Measurements from ENCODE around the gene DNASE1. TPM values are rescaled to one million over a fixed set of nuclear protein-coding genes. Genes with fewer than 3 reads are reported as not detected.
"Not testable (repeated sequence)": the region's sequence is repeated elsewhere in the genome, so short reads cannot be mapped to it uniquely, and the experiment has no call there.

DNASE1 gene
- total and polyA plus RNA-seq, 2 donors, result 15.8 to 18.8 TPM

DNA sequence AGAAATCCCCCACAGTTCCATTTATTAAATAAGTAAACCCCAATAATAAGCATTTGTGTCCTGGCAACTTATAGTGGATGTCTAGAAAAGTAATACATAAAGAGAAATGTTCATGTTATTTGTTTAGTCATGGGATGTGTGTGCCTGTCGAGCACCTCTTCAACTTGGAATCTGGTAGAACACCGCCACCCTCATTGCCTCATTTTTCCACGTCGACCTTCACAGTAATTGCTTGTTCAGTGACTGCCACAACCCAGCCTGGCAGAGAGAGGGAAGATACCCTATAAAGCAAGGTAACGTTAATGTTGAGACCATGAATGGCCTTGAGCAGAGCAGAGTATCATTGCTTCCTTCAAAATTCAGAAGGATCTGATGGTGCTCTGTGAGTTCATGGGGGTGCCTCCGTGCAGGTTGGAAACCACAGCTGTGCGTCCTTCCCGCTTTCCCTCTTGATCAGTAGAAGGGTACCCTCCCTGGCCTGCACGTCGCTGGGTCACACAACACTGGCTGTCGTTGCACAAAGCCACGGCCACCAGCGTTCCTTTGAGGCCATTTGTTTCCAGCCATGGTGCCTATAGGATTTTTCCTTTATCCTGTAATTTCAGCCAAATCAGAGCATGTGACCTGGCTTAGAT is 3.7 kb upstream of the DNASE1 start:
- Histone ChIP-seq H3K4me3 (ENCODE audit: low read length in 2 of 2) (no peak overlapping the region), H3K27ac (ENCODE audit: low read depth in 1 of 2, low read length in 1 of 2) (no peak overlapping the region), H3K9me3 (ENCODE audit: control insufficient read depth in 2 of 2, insufficient read depth in 1 of 2, low read length in 1 of 2) (no peaks in the 10 kb centered on the region), H3K4me1 (ENCODE audit: control insufficient read depth in 2 of 2, insufficient read depth in 2 of 2, low read length in 2 of 2) (peaks cover 21 to 37% of the 10 kb centered on the region in 2 donors), H3K36me3 (ENCODE audit: control insufficient read depth in 2 of 2, insufficient read depth in 2 of 2, low read length in 1 of 2) (peaks cover 30% of the 10 kb centered on the region in 2 donors), H3K27me3 (ENCODE audit: control insufficient read depth in 2 of 2, insufficient read depth in 1 of 2, low read length in 1 of 2) (no peaks in the 10 kb centered on the region)
- WGBS, result 97% methylated on average over 13 of the region's 13 CpGs
- no peak for DNase-seq (ENCODE audit: low read depth in 6 of 9, low spot score in 9 of 9)

DNA sequence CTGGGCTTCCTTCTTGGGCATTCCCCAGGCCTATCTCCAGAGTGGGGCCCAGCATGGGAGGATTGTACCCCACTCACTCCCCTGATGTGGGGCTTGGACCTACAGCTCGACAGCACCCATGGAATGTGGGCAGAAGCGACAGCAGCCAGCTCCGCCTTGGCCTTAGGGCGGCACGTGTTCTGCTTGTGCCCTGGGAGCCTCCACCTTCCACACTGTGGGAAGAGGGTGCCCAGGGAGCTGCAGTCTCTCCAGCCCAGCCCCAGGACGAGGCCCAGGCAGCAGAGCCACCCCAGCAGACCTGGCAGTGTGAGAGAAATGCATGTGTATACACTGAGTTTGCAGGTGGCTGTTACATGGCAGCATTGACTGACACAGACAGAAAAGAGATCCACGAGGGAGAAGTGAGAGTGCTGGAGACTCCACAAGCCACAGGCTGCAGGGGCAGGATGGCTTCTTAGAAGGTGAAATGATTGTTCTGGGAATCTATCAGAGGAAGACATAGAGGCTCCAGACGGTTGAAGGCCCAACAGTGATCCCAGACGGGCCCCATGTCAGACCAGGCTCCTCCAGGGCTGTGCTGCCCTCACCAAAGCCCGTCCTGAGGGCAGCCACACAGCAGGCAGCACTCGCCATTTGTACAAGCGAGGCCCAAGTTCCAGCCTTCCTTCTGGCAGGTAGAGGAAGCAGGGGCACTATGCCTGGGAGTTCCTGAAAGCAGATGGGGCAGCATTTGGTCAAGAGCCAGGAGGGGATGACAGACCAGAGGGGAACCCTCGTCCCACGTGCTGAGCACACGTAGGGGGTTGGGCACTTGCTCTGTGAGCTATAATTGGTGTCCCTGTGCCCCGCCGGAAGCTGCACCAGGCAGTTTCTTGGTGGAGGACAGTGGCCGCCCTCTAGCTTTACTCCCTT is 2.8 kb upstream of the DNASE1 start:
- Histone ChIP-seq H3K27ac (ENCODE audit: low read depth in 1 of 2, low read length in 1 of 2) (peak overlapping the region; percentile 5 to 82), H3K36me3 (ENCODE audit: control insufficient read depth in 2 of 2, insufficient read depth in 2 of 2, low read length in 1 of 2) (peaks cover 34 to 36% of the 10 kb centered on the region in 2 donors), H3K4me3 (ENCODE audit: low read length in 2 of 2) (no peak overlapping the region), H3K4me1 (ENCODE audit: control insufficient read depth in 2 of 2, insufficient read depth in 2 of 2, low read length in 2 of 2) (peaks cover 21 to 35% of the 10 kb centered on the region in 2 donors), H3K27me3 (ENCODE audit: control insufficient read depth in 2 of 2, insufficient read depth in 1 of 2, low read length in 1 of 2) (no peaks in the 10 kb centered on the region), H3K9me3 (ENCODE audit: control insufficient read depth in 2 of 2, insufficient read depth in 1 of 2, low read length in 1 of 2) (no peaks in the 10 kb centered on the region)
- peak in 2 of 9 donors; percentile 21 to 34 for DNase-seq (ENCODE audit: low read depth in 6 of 9, low spot score in 9 of 9)
- 93% methylated on average over 18 of the region's 18 CpGs for WGBS

DNA sequence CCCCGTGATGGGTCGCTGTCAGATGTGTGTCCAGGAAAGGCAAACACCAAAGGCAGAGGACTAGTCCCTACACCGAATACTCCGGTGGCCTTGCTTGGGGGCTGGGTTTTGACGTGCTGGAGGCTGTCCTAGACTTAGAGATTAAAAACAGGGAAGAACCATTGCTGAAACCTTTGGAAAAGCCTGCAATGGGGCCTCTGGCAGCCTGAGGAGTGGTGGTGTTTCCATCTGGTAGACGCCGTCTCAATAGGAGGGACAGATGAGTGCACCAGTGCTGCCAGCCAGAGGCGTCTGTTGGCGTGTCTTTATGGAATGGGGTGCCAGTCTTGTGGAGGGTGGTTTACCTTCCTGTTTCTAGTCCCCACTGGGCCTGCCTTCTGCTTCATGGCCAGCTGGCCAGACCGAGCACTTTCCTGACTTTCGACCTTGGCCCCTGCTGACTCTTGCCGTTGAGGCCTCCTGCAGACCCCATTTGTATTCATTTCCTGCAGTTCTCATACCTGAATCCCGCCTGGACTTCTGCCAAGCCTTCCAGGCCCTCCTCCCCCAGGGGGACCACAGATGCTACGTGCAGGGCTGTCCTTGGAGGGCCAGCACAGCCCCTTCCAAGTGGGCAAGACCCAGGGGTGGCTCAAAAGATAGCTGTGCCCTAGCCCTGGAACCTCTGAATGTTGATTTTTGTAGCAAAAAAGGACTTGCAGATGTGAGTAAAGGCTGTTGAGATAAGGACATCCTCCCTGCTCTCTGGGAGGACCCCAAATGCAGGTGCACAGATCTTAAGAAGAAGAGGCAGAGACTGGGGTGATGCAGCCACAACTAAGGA is 1.9 kb upstream of the DNASE1 start:
- peaks cover 40 to 41% of the 10 kb centered on the region in 2 donors for H3K36me3 ChIP-seq (ENCODE audit: control insufficient read depth in 2 of 2, insufficient read depth in 2 of 2, low read length in 1 of 2)

DNA sequence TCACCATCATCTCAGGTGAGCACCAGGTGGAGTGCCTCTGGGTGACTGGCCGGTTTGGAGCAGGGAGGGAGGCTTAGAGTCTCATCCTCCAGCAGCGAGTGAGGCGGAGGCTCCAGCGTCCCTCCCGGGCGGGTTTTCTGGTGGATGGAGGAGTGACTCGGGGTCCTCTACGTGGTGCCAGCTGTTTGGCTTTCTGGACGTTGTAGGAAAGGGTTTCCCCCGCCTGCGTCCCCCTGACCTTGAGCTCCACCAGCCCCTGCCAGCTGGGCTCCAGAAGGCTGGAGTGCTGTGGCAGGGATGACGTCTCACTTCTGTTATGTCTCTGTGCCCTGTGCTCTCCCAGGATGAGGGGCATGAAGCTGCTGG is 522 bp downstream of the DNASE1 start:
- H3K36me3 ChIP-seq (ENCODE audit: control insufficient read depth in 2 of 2, insufficient read depth in 2 of 2, low read length in 1 of 2), result peaks cover 52 to 63% of the 10 kb centered on the region in 2 donors
- no peaks in the 10 kb centered on the region for H3K27me3 ChIP-seq (ENCODE audit: control insufficient read depth in 2 of 2, insufficient read depth in 1 of 2, low read length in 1 of 2)
- H3K4me1 ChIP-seq (ENCODE audit: control insufficient read depth in 2 of 2, insufficient read depth in 2 of 2, low read length in 2 of 2), result peaks cover 21 to 35% of the 10 kb centered on the region in 2 donors
- 98% methylated on average over 12 of the region's 12 CpGs for WGBS
- DNase-seq (ENCODE audit: low read depth in 6 of 9, low spot score in 9 of 9), result no peak
- no peak overlapping the region for H3K4me3 ChIP-seq (ENCODE audit: low read length in 2 of 2)
- no peaks in the 10 kb centered on the region for H3K9me3 ChIP-seq (ENCODE audit: control insufficient read depth in 2 of 2, insufficient read depth in 1 of 2, low read length in 1 of 2)
- no peak overlapping the region for H3K27ac ChIP-seq (ENCODE audit: low read depth in 1 of 2, low read length in 1 of 2)

More for the DNA sequence above, 1.9 kb upstream of the DNASE1 start:
- no peaks in the 10 kb centered on the region for H3K9me3 ChIP-seq (ENCODE audit: control insufficient read depth in 2 of 2, insufficient read depth in 1 of 2, low read length in 1 of 2)
- H3K4me3 ChIP-seq (ENCODE audit: low read length in 2 of 2), result no peak overlapping the region
- H3K4me1 ChIP-seq (ENCODE audit: control insufficient read depth in 2 of 2, insufficient read depth in 2 of 2, low read length in 2 of 2), result peaks cover 21 to 35% of the 10 kb centered on the region in 2 donors
- no peaks in the 10 kb centered on the region for H3K27me3 ChIP-seq (ENCODE audit: control insufficient read depth in 2 of 2, insufficient read depth in 1 of 2, low read length in 1 of 2)
- peak overlapping the region; percentile 5 to 82 for H3K27ac ChIP-seq (ENCODE audit: low read depth in 1 of 2, low read length in 1 of 2)
- DNase-seq (ENCODE audit: low read depth in 6 of 9, low spot score in 9 of 9), result peak in 6 of 9 donors; percentile 42 to 86 (median 56)
- 89% methylated on average over 14 of the region's 14 CpGs for WGBS

DNA sequence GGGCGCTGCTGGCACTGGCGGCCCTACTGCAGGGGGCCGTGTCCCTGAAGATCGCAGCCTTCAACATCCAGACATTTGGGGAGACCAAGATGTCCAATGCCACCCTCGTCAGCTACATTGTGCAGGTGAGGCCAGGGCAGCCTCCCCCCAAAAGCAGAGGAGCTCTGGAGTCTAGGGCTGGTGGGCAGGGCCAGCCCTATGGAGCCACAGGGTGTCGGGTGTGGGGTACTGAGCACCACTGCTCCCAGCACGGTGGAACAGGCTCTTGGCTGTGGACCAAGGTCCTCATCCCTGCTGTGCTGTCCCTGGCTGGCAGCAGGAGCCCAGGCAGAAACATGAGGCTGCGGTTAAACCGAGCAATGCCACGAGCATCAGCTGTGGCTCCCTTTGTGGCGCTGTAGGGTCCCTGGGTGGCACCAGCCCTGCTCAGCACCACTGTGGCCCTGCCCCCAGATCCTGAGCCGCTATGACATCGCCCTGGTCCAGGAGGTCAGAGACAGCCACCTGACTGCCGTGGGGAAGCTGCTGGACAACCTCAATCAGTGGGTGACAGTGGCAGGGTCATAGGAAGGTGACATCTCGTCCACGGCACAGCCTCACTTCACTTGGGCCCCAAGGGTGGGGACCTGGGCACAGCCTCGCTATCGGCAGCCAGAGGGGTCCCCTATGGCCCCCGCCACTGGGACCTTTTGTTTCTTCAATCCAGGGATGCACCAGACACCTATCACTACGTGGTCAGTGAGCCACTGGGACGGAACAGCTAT is 1.1 kb downstream of the DNASE1 start:
- no peaks in the 10 kb centered on the region for H3K9me3 ChIP-seq (ENCODE audit: control insufficient read depth in 2 of 2, insufficient read depth in 1 of 2, low read length in 1 of 2)
- 98% methylated on average over 21 of the region's 21 CpGs for WGBS
- DNase-seq (ENCODE audit: low read depth in 6 of 9, low spot score in 9 of 9), result no peak
- H3K27me3 ChIP-seq (ENCODE audit: control insufficient read depth in 2 of 2, insufficient read depth in 1 of 2, low read length in 1 of 2), result no peaks in the 10 kb centered on the region
- H3K27ac ChIP-seq (ENCODE audit: low read depth in 1 of 2, low read length in 1 of 2), result no peak overlapping the region
- peaks cover 21 to 35% of the 10 kb centered on the region in 2 donors for H3K4me1 ChIP-seq (ENCODE audit: control insufficient read depth in 2 of 2, insufficient read depth in 2 of 2, low read length in 2 of 2)
- H3K36me3 ChIP-seq (ENCODE audit: control insufficient read depth in 2 of 2, insufficient read depth in 2 of 2, low read length in 1 of 2), result peaks cover 51 to 69% of the 10 kb centered on the region in 2 donors
- no peak overlapping the region for H3K4me3 ChIP-seq (ENCODE audit: low read length in 2 of 2)

DNA sequence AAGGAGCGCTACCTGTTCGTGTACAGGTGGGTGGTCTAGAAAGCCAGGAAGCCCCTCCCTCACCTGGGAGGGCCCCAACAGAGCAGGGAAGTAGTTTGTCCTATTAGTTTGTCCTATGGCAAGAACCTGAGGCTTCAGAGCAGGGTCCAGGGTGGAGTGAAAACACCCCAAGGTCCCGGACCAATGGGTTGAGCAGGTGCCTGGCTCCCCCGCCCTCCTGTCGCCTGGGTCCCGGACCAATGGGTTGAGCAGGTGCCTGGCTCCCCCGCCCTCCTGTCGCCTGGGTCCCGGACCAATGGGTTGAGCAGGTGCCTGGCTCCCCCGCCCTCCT is 1.6 kb downstream of the DNASE1 start:
- WGBS, result 98% methylated on average over 7 of the region's 10 CpGs
- Histone ChIP-seq H3K4me1 (ENCODE audit: control insufficient read depth in 2 of 2, insufficient read depth in 2 of 2, low read length in 2 of 2) (peaks cover 21 to 30% of the 10 kb centered on the region in 2 donors), H3K36me3 (ENCODE audit: control insufficient read depth in 2 of 2, insufficient read depth in 2 of 2, low read length in 1 of 2) (peaks cover 48 to 67% of the 10 kb centered on the region in 2 donors)
- DNase-seq (ENCODE audit: low read depth in 6 of 9, low spot score in 9 of 9); H3K27ac ChIP-seq (ENCODE audit: low read depth in 1 of 2, low read length in 1 of 2); H3K4me3 ChIP-seq (ENCODE audit: low read length in 2 of 2); H3K9me3 ChIP-seq (ENCODE audit: control insufficient read depth in 2 of 2, insufficient read depth in 1 of 2, low read length in 1 of 2); H3K27me3 ChIP-seq (ENCODE audit: control insufficient read depth in 2 of 2, insufficient read depth in 1 of 2, low read length in 1 of 2): not testable (repeated sequence)

DNA sequence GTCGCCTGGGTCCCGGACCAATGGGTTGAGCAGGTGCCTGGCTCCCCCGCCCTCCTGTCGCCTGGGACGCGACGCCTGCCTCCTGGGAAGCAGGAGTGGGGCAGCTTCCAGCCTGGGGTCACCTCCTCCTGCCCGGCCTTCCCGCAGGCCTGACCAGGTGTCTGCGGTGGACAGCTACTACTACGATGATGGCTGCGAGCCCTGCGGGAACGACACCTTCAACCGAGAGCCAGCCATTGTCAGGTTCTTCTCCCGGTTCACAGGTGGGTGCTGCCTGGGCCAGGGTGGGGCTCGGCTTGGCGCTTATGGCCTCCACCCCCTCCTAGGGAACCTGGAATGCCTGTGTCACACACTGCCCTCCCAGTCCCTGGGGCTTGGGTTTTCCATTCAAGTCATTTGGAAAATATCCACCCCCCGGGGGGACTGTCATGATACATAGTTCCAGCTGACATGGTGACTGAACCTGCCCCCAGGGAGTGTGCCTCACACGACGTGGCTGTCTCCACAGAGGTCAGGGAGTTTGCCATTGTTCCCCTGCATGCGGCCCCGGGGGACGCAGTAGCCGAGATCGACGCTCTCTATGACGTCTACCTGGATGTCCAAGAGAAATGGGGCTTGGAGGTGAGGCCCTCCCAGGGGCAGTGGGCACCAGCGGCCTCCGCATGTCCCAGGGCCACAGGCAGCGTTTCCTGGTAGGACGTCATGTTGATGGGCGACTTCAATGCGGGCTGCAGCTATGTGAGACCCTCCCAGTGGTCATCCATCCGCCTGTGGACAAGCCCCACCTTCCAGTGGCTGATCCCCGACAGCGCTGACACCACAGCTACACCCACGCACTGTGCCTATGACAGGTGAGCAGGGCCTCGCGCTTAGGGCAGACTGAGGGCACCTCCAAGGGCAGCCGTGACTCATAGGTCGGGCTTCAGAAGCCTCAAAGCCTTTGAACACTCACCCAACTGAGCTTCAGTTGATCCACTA is 2.3 kb downstream of the DNASE1 start:
- H3K27ac ChIP-seq (ENCODE audit: low read depth in 1 of 2, low read length in 1 of 2), result no peak overlapping the region
- DNase-seq (ENCODE audit: low read depth in 6 of 9, low spot score in 9 of 9), result no peak
- 96% methylated on average over 42 of the region's 42 CpGs for WGBS

DNA sequence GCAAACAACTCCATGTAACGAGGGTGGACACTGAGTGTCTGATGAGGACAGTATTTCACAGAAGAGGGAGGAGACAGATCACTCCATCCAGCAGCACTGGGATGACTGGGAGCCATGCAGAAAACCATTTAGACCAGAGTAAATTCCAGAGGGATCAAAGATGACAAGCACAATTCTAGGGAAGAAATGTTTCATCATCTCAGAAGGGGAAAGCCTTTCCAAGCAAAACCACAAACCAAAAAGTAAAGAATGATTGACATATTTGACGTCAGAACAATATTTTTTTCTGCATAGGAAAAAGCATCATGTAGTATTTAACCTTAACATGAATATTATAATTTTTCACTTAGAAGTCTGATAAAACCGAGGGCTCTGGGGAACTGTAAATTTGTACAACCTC is 4.8 kb downstream of the DNASE1 start:
- Histone ChIP-seq H3K9me3 (ENCODE audit: control insufficient read depth in 2 of 2, insufficient read depth in 1 of 2, low read length in 1 of 2) (peaks cover 0 to 3% of the 10 kb centered on the region in 2 donors), H3K27me3 (ENCODE audit: control insufficient read depth in 2 of 2, insufficient read depth in 1 of 2, low read length in 1 of 2) (no peaks in the 10 kb centered on the region), H3K4me1 (ENCODE audit: control insufficient read depth in 2 of 2, insufficient read depth in 2 of 2, low read length in 2 of 2) (no peaks in the 10 kb centered on the region), H3K4me3 (ENCODE audit: low read length in 2 of 2) (no peak overlapping the region), H3K36me3 (ENCODE audit: control insufficient read depth in 2 of 2, insufficient read depth in 2 of 2, low read length in 1 of 2) (peaks cover 62 to 87% of the 10 kb centered on the region in 2 donors), H3K27ac (ENCODE audit: low read depth in 1 of 2, low read length in 1 of 2) (no peak overlapping the region)
- DNase-seq (ENCODE audit: low read depth in 6 of 9, low spot score in 9 of 9), result no peak
- 88% methylated on average over 3 of the region's 3 CpGs for WGBS

More for the DNA sequence above, 2.3 kb downstream of the DNASE1 start:
- Histone ChIP-seq H3K4me1 (ENCODE audit: control insufficient read depth in 2 of 2, insufficient read depth in 2 of 2, low read length in 2 of 2) (peaks cover 21 to 23% of the 10 kb centered on the region in 2 donors), H3K27me3 (ENCODE audit: control insufficient read depth in 2 of 2, insufficient read depth in 1 of 2, low read length in 1 of 2) (no peaks in the 10 kb centered on the region), H3K9me3 (ENCODE audit: control insufficient read depth in 2 of 2, insufficient read depth in 1 of 2, low read length in 1 of 2) (no peaks in the 10 kb centered on the region), H3K4me3 (ENCODE audit: low read length in 2 of 2) (no peak overlapping the region), H3K36me3 (ENCODE audit: control insufficient read depth in 2 of 2, insufficient read depth in 2 of 2, low read length in 1 of 2) (peaks cover 52 to 68% of the 10 kb centered on the region in 2 donors)

Measured in thymus (tissue), 11 donors.